GM12873 (cell line): ENCODE data around the gene BAZ1A.
A peak's percentile ranks its signal among the peaks of the same experiment; 100 is the strongest.

ENCODE experiments used
- TF ChIP-seq, protein P1 (sequence below): IDR thresholded peaks from 2 replicates; pipeline ENCODE4 v1.5.1; 2012; ENCODE audit warnings: low read depth, mild to moderate bottlenecking, moderate library complexity, low read length, control low read depth; ENCODE audit not compliant: insufficient read depth; ENCODE audit errors: missing control alignments

Gene BAZ1A

DNA sequence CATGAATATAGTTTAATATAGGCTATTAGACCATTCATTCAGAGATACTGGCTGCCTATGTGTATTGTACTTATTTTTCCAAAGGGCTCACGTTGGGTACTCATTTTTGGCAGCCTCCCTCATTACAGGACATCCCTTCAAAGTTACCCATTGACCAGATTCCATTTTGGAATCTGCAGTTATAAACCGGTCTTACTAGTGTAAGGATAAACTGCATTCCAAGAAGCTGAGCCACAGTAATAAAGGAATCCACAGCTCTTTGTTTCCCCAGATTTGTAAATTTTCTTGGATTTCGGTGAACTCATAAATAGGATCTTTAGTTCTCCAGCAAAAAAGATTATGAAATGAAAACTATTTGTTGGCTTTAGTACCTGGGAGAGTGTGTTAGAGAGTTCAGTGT is 141.9 kb downstream of the BAZ1A start:
- TF ChIP-seq, protein P1, sequence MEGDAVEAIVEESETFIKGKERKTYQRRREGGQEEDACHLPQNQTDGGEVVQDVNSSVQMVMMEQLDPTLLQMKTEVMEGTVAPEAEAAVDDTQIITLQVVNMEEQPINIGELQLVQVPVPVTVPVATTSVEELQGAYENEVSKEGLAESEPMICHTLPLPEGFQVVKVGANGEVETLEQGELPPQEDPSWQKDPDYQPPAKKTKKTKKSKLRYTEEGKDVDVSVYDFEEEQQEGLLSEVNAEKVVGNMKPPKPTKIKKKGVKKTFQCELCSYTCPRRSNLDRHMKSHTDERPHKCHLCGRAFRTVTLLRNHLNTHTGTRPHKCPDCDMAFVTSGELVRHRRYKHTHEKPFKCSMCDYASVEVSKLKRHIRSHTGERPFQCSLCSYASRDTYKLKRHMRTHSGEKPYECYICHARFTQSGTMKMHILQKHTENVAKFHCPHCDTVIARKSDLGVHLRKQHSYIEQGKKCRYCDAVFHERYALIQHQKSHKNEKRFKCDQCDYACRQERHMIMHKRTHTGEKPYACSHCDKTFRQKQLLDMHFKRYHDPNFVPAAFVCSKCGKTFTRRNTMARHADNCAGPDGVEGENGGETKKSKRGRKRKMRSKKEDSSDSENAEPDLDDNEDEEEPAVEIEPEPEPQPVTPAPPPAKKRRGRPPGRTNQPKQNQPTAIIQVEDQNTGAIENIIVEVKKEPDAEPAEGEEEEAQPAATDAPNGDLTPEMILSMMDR, result no peak

DNA sequence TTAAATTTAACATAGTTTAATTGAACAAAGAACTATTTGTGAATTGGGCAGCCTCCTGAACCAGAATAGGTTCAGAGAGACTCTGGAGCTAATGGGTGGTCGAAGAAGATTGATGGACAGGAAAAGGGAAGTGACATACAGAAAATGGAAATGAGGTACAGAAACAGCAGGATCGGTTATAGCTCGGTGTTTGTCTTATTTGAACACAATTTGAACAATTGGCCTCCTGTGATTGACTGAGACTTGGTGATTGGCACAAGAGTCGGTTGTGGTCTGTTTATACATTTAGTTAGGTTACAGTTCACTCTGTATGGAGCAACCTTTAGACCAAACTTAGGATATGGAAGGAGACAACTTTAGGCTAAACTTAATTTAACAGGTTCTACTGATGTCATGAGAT is 142.4 kb downstream of the BAZ1A start:
- TF ChIP-seq, protein P1, result no peak

DNA sequence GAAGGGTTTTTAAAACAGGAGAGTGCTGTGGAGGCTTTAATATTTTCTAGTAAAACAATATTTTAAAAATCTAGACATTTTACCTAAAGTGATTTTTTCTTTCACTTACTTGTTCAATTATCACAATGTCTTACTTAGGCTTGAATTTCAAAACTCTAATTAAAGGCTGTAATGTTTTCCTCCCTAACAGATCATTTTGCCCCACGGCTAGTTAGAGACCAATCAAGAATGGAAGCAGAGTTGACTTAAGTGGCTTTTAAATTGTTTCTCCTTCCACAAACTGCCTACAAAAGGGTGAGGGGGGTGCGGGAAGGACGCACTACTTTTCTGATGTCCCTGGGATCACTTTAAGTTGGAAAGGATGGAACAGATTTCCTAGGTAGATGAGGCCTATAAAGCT is 151.3 kb downstream of the BAZ1A start:
- TF ChIP-seq, protein P1, result no peak

DNA sequence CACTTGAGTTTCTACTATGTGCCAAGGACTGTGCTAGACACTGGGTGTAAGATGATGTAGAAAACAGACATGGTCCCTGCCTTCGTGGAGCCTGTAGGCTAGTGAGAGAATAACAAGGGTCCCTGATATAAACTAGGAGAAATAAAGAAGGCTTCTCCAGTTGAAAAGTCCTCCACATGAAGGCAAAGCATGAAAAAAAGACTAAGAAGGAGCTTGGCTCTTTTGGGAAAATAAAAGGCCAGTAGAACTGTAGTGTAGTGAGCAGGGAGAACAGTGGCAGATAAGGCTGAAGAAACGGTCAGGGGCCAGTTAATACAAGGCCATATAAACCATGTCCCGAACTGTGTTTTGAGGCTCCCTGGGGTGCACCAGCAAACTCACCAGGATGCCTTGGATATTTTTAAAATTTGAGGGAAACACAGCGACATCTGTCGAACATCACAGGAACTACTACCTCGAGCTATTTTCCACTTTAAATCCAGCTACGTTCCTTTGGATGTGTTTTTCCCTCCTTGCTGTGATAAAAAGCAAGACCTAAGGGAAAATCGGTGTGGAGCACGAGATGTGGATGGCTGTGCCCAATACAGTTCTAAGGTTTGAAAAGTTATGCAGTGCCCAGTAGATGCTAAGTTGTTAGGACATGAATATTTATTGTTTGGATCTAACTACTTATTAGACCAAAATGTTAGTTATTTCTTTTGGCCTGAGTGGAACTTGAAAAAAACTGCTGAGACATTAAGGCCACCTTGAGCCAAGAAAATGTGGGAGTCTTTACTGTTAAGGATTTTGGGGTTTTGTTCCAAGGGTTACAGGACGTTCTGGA is 152.2 kb downstream of the BAZ1A start:
- TF ChIP-seq, protein P1, result peak; percentile 86

DNA sequence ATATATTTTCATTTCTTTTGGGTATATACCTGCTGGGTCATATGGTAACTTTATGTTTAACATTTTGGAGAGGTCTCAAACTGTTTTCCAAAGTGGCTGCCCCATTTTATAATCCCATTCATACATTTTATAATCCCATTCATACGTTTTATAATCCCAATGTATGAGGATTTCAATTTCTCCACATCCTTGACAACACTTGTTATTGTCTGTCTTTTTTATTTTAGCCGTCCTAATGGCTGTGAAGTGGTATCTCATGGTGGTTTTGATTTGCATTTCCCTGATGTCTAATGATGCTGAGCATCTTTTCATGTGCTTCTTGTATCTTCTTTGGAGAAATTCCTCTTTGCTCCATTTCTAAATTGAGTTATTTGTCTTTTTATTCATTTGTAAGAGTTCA is 154.0 kb downstream of the BAZ1A start:
- TF ChIP-seq, protein P1, result no peak

DNA sequence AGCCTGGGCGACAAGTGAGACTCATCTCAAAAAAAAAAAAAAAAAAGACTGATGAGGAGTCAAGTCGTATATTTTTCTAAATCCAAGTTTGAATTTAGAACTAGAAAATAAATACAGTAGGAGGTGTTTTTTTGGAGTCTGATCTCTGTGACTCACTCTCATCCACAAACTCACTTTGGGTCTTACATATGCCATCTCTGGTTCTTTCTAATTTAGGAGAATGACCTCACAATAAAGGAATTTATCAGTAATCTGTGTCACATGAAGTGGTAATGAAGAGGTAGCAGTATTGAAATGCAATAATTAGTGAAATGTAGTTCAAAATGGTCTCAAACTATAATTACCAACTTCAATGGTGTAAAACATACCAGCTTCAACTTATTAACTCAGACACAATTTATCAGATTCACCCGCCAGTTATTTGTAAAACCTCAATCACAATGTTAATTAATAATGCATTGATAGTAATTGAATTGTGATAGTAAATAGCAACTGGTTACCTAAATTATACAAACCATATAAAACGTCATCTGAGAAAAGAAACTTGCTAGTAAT is 156.3 kb downstream of the BAZ1A start:
- TF ChIP-seq, protein P1, result no peak

DNA sequence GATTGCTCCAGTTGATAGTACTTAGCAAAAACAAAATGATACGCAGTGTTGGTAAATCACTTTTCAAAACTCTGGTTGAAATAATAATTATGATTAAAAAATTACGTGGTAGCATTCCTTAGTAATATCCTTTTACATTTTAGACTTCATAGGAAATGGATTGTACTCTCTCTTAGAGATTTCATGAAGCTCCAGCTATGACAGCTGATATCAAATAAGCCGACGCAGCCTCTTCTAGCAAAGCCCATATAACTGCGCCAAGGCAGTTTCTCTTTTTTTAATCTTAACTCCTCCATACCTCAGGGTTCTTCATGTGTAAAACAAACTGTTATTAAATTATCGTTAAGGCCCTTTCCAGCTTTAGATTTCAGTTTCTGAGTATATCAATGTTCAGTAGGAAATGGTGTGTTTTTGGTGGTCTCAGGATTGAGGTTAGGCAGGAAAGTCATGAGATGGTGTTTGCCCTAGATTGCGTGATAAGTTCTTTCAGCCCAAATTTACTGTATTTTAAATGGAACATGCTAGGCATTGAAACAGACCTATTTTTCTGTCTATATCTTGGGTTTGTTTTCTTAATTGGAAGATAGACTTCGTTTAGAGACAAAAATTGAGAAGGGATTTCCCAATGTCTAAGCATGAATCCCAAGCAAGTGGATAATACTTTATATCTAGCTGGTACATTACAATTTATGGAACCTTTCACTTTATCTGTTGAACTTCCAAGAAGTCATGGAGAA is 159.9 kb downstream of the BAZ1A start:
- TF ChIP-seq, protein P1, result no peak
